Ascending aorta (tissue), 2 donors: ENCODE data around the gene HNRNPA0. TPM values are rescaled to one million over a fixed set of nuclear protein-coding genes. Genes with fewer than 3 reads are reported as not detected.

Experiments
- DNase-seq, 2 donors: peaks; one replicate each; pipeline ENCODE4 v3.0.0-alpha.2; 2019; ENCODE audit warnings: low spot score in 2 of 2
- H3K27ac ChIP-seq, 2 donors: fragments of 200-600 bp; sonication (generic); one replicate each; pipeline ENCODE4 v1.5.1; 2016 to 2017; ENCODE audit warnings: mild to moderate bottlenecking in 1 of 2
- H3K27me3 ChIP-seq: fragments of 200-600 bp; sonication (generic); one replicate; pipeline ENCODE4 v1.5.1; 2017
- H3K36me3 ChIP-seq, 2 donors: fragments of 200-600 bp; sonication (generic); one replicate each; pipeline ENCODE4 v1.5.1; 2016
- H3K4me1 ChIP-seq, 2 donors: fragments of 200-600 bp; sonication (generic); one replicate each; pipeline ENCODE4 v1.5.1; 2016 to 2017; ENCODE audit warnings: mild to moderate bottlenecking in 1 of 2
- H3K4me3 ChIP-seq, 2 donors: fragments of 200-600 bp; sonication (generic); one replicate each; pipeline ENCODE4 v1.5.1; 2016 to 2017; ENCODE audit warnings: mild to moderate bottlenecking in 1 of 2
- H3K9me3 ChIP-seq, 2 donors: fragments of 200-600 bp; sonication (generic); one replicate each; pipeline ENCODE4 v1.5.1; 2016
- CTCF ChIP-seq, 3 experiments: fragments of 200-600 bp in 2 of 3; fragments of 450-650 bp in 1 of 3; sonication (generic) in 2 of 3; IDR thresholded peaks; one replicate each; pipeline ENCODE4 v1.5.1; 2016 to 2019; ENCODE audit warnings: antibody characterized with exemption in 3 of 3, mild to moderate bottlenecking in 1 of 3, moderate library complexity in 1 of 3
- intact Hi-C: fragments of 100-400 bp; cut with DNase I; formaldehyde crosslinking; loops from one replicate; pipeline ENCODE4 v1.15.1; 2023
- total RNA-seq: library from RNA; depleted of rRNA; stranded (reverse); fragments of >200 nt; gene quantifications from one replicate; pipeline ENCODE4 v1.1.0, GENCODE V29; 2016

The HNRNPA0 gene
- total RNA-seq, 1 donor from 2014 or later: 8.6 TPM

DNA sequence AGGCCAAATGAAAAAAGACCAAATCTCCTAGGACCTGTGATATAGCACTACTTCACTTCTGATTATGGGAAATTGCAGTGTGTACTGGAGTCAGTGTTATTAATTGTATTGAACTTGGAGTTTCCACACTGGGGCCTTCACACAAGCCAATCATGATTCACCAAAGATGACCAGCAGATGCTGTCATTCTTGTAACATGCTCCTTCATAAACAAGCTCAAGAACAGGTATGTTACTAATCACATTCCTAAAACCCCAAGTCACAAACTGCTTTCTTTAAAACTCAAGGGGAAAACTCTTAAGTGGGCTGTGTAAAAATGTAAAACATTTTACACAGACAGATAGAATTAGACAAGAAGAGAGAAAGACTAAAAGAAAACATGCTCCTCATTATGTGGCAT lies 23.8 kb downstream of the HNRNPA0 start:
- Histone ChIP-seq H3K4me3 (no peak overlapping the region), H3K27ac (no peak overlapping the region), H3K4me1 (peaks cover 0 to 3% of the 10 kb centered on the region in 2 donors), H3K27me3 (no peaks in the 10 kb centered on the region), H3K9me3 (no peaks in the 10 kb centered on the region), H3K36me3 (no peaks in the 10 kb centered on the region)
- no peak for DNase-seq
- intact Hi-C loops: loop anchor here (10.0 kb wide), 1 partner anchor 526 kb away; no protein-coding TSS in a partner anchor
- no peak for TF ChIP-seq CTCF (IDR thresholded peaks at IDR 0.05)

- no peak for TF ChIP-seq CTCF (IDR thresholded peaks at IDR 0.05)
- Histone ChIP-seq H3K36me3 (no peaks in the 10 kb centered on the region), H3K27me3 (no peaks in the 10 kb centered on the region), H3K4me1 (no peaks in the 10 kb centered on the region), H3K9me3 (peaks cover 0 to 3% of the 10 kb centered on the region in 2 donors), H3K4me3 (no peak overlapping the region), H3K27ac (no peak overlapping the region)
- no peak for DNase-seq
- intact Hi-C loops: no loop called here
These were observed 26.1 kb downstream of the HNRNPA0 start for GRCh38 chr5:137728048-137728447.

- no peak for TF ChIP-seq CTCF (IDR thresholded peaks at IDR 0.05)
- Histone ChIP-seq H3K4me3 (no peak overlapping the region), H3K9me3 (peaks cover 0 to 3% of the 10 kb centered on the region in 2 donors), H3K27me3 (no peaks in the 10 kb centered on the region), H3K36me3 (no peaks in the 10 kb centered on the region), H3K4me1 (no peaks in the 10 kb centered on the region), H3K27ac (no peak overlapping the region)
- DNase-seq: no peak
- intact Hi-C loops: no loop called here
These were observed 26.5 kb downstream of the HNRNPA0 start for GRCh38 chr5:137727623-137728022.

DNA sequence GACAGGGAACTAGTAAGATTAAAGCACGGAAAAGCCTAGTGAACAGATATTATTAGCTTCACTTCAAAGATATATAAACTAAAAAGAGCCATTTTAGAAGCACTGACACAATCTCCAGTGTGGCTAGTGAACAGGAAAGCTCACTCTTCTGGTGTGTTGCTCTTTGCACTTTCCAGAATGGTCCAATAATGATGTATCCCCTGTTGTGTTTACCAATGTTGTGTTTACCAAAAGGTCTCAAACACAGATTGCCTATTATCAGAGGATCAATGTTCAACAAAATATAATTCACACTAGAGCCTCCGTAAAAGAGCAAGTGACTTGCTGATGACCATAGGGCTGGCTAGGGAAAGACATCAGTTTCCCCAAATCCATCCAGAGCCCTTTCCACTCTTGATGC lies 29.9 kb downstream of the HNRNPA0 start:
- H3K4me1 ChIP-seq: no peaks in the 10 kb centered on the region
- peaks cover 0 to 3% of the 10 kb centered on the region in 2 donors for H3K9me3 ChIP-seq
- H3K27ac ChIP-seq: no peak overlapping the region
- intact Hi-C loops: no loop called here
- H3K27me3 ChIP-seq: no peaks in the 10 kb centered on the region
- DNase-seq: no peak
- H3K4me3 ChIP-seq: no peak overlapping the region
- no peaks in the 10 kb centered on the region for H3K36me3 ChIP-seq
- no peak for TF ChIP-seq CTCF (IDR thresholded peaks at IDR 0.05)

GRCh38 chr5:137718611-137719010 lies 35.6 kb downstream of the HNRNPA0 start:
- Histone ChIP-seq H3K36me3 (no peaks in the 10 kb centered on the region), H3K4me1 (no peaks in the 10 kb centered on the region), H3K9me3 (peaks cover 0 to 6% of the 10 kb centered on the region in 2 donors), H3K27ac (no peak overlapping the region), H3K27me3 (no peaks in the 10 kb centered on the region), H3K4me3 (no peak overlapping the region)
- no peak for TF ChIP-seq CTCF (IDR thresholded peaks at IDR 0.05)
- DNase-seq: no peak
- intact Hi-C loops: no loop called here

DNA sequence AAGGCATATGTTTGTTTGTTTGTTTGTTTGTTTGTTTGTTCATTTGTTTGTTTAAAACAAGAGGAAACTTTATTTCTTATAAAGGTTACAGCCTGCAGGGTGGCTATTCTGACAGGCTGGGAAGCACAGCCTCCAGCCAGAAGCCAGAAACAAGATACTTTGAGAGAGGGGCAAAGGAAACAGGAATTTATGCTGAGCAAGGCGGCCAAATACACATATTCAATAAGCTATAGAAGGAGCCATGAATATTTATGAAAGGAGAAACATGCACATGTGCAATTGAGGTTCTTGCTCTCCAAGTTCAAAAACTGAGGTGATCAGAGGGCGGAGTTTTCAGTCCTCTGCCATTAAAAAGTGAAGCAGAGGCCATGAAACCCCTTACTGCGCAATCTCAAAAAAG lies 37.8 kb downstream of the HNRNPA0 start:
- Histone ChIP-seq H3K9me3 (peaks cover 0 to 9% of the 10 kb centered on the region in 2 donors), H3K36me3 (no peaks in the 10 kb centered on the region), H3K4me3 (no peak overlapping the region), H3K27ac (no peak overlapping the region), H3K27me3 (no peaks in the 10 kb centered on the region), H3K4me1 (no peaks in the 10 kb centered on the region)
- no peak for DNase-seq
- intact Hi-C loops: no loop called here
- TF ChIP-seq CTCF (IDR thresholded peaks at IDR 0.05): no peak
